T-helper 2 cell treated with Interferon-gamma antibody and Interleukin-4, amounts not matched to agents 5 μg/mL and 100 μg/mL, for 36 hours (primary cell): ENCODE results near the gene RNF167.
"Not testable (repeated sequence)": the region's sequence is repeated elsewhere in the genome, so short reads cannot be mapped to it uniquely, and the experiment has no call there.

ENCODE experiments used
- DNase-seq: peaks from one replicate; pipeline ENCODE4 v3.0.0; 2021; ENCODE audit warnings: low spot score
- H3K27ac Mint-ChIP-seq: one replicate; pipeline ENCODE4 v1.8.0; 2021; ENCODE audit warnings: mild to moderate bottlenecking, mixed read lengths
- H3K27me3 Mint-ChIP-seq: one replicate; pipeline ENCODE4 v1.8.0; 2021; ENCODE audit warnings: low read depth, mixed read lengths
- H3K36me3 Mint-ChIP-seq: one replicate; pipeline ENCODE4 v1.8.0; 2021; ENCODE audit warnings: low read depth, mixed read lengths
- H3K4me1 Mint-ChIP-seq: one replicate; pipeline ENCODE4 v1.8.0; 2021; ENCODE audit warnings: low read depth, mixed read lengths
- H3K4me3 Mint-ChIP-seq: one replicate; pipeline ENCODE4 v1.8.0; 2022; ENCODE audit warnings: mild to moderate bottlenecking, moderate library complexity, mixed read lengths
- H3K9me3 Mint-ChIP-seq: one replicate; pipeline ENCODE4 v1.8.0; 2021; ENCODE audit warnings: mixed read lengths

Gene RNF167

GRCh38 chr17:4899341-4900230, 40.5 kb upstream of the RNF167 start, which contains the start of gene C17orf107:
Gene C17orf107 (plus strand): TSS chr17:4899536. CDS start chr17:4899763, 227 bp downstream.
- peaks cover 12% of the 10 kb centered on the region for H3K36me3 Mint-ChIP-seq

DNA sequence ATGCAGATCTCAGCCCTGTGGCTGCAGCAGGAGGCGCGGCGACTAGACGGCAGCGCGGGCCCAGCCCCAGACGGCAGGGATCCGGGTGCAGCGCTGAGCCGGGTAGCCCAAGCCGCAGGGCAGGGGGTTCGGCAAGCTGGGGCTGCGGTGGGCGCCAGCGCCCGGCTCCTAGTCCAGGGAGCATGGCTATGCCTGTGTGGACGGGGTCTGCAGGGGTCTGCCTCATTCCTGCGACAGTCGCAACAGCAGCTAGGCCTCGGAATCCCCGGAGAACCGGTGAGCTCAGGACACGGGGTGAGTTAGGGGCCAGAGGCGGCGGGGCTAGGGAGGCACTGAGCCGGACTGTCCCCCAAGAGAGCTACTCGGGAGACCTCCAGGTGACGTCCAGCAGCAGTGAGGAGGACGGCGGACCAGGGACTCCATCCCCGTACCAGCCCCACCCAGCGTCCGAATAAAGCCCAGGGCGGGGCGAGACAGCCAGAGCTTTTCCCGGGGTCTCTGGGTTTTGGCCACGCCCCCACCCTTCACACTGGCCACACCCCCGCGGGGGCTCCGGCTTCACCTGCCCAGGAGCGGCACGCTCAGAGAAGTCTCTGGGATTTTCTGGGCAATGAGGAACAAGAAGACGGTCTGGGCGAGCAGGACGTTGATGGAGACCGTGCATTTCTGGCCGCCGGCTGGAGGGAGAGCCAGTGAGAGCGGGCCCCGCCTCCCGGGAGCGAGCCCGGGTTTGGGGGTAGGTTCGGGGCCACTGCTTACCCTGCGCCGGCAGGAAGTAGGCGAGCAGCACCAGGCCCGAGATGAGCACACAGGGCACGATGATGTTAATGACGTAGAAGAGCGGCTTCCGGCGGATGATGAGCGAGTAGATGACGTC, 39.6 kb upstream of the RNF167 start:
- H3K27me3 Mint-ChIP-seq: peaks cover 3% of the 10 kb centered on the region
- peak; percentile 40 for DNase-seq
- H3K4me3 Mint-ChIP-seq: peak overlapping the region; percentile 87
- H3K9me3 Mint-ChIP-seq: no peaks in the 10 kb centered on the region
- H3K36me3 Mint-ChIP-seq: peaks cover 4% of the 10 kb centered on the region
- peak overlapping the region; percentile 65 for H3K27ac Mint-ChIP-seq
- peaks cover 24% of the 10 kb centered on the region for H3K4me1 Mint-ChIP-seq

More at GRCh38 chr17:4899341-4900230, 40.5 kb upstream of the RNF167 start, which contains the start of gene C17orf107:
- DNase-seq: peak; percentile 93
- Mint-ChIP-seq H3K4me3 (peak within 1 kb of the TSS; percentile 87), H3K27ac (peak within 1 kb of the TSS; percentile 78), H3K4me1 (peaks cover 24% of the 10 kb centered on the region), H3K9me3 (no peaks in the 10 kb centered on the region), H3K27me3 (peaks cover 3% of the 10 kb centered on the region)

GRCh38 chr17:4901108-4901647, 38.9 kb upstream of the RNF167 start:
- no peaks in the 10 kb centered on the region for H3K9me3 Mint-ChIP-seq
- H3K27me3 Mint-ChIP-seq: peaks cover 3% of the 10 kb centered on the region
- peak overlapping the region; percentile 65 for H3K27ac Mint-ChIP-seq
- DNase-seq: no peak
- peaks cover 24% of the 10 kb centered on the region for H3K4me1 Mint-ChIP-seq
- H3K36me3 Mint-ChIP-seq: peaks cover 2% of the 10 kb centered on the region
- peak overlapping the region; percentile 66 for H3K4me3 Mint-ChIP-seq

GRCh38 chr17:4901648-4902344, 38.3 kb upstream of the RNF167 start:
- no peak overlapping the region for H3K4me3 Mint-ChIP-seq
- peaks cover 3% of the 10 kb centered on the region for H3K27me3 Mint-ChIP-seq
- DNase-seq: no peak
- peaks cover 2% of the 10 kb centered on the region for H3K36me3 Mint-ChIP-seq
- peaks cover 24% of the 10 kb centered on the region for H3K4me1 Mint-ChIP-seq
- no peaks in the 10 kb centered on the region for H3K9me3 Mint-ChIP-seq
- H3K27ac Mint-ChIP-seq: no peak overlapping the region

GRCh38 chr17:4902540-4902939, 37.5 kb upstream of the RNF167 start:
- H3K4me1 Mint-ChIP-seq: peaks cover 24% of the 10 kb centered on the region
- peaks cover 3% of the 10 kb centered on the region for H3K27me3 Mint-ChIP-seq
- no peaks in the 10 kb centered on the region for H3K36me3 Mint-ChIP-seq
- H3K9me3 Mint-ChIP-seq: no peaks in the 10 kb centered on the region
- no peak for DNase-seq
- H3K27ac Mint-ChIP-seq: no peak overlapping the region
- H3K4me3 Mint-ChIP-seq: no peak overlapping the region

DNA sequence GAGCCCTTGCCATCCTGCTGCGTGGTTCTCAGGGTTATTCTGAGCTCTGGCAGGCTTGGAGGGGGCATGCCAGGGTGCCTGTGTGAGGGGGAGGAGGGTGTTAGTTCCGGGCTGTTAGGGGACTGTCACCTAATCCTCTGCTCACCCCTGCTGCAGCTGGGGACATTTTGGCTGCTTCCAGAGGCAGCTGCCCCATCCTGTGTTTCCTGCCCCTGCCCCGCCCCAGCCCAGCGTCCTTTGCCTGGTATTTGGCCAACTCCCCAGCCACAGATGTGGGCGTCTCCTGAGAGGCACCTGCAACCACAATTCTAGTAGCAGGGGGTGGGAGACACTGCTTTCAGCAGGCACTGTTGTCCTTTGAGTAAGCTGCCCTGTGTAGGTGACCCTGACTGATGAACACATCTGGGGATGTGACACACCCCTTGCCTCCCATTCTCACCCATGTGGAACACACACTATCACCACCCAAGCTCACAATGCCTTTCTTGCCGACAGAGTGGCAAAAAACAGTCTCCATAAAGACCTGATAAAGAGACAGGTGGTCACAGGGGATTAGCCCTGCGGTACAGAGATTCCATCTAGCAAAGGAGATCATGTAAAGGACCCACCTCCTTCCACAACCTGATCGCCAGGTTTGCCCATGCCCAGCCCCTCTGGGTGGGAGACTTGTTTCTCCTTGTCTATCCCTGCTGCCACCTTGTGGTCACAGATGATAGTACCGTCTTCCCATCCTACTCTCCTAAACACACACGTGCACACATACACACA, 36.8 kb upstream of the RNF167 start, which contains the start of gene CHRNE:
Gene CHRNE (minus strand): TSS at position 48 of the 768 bp plus-strand sequence. CDS start 35 bp downstream, at position 13.
- Mint-ChIP-seq H3K27ac (peak within 1 kb of the TSS; percentile 29), H3K4me3 (peak within 1 kb of the TSS; percentile 48), H3K4me1 (peaks cover 24% of the 10 kb centered on the region), H3K27me3 (peaks cover 3% of the 10 kb centered on the region), H3K36me3 (no peaks in the 10 kb centered on the region), H3K9me3 (no peaks in the 10 kb centered on the region)
- DNase-seq: peak; percentile 63

DNA sequence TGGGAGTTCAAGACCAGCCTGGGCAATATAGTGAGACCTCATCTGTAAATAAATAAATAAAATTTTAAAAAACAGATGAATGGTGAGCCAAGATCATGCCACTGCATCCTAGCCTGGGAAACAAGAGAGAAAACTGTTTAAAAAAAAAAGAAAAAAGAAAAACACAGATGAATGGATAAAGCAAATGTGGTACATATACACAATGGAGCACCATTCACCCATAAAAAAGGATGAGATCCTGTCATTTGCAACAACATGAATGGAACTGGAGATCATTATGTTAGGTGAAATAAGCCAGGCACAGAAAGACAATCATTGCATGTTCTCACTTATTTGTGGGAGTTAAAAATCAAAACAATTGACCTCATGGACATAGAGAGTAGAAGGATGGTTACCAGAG, 33.4 kb upstream of the RNF167 start:
- not testable (repeated sequence) for H3K9me3 Mint-ChIP-seq, H3K27me3 Mint-ChIP-seq, H3K27ac Mint-ChIP-seq, DNase-seq, H3K36me3 Mint-ChIP-seq, H3K4me3 Mint-ChIP-seq
- H3K4me1 Mint-ChIP-seq: peaks cover 15% of the 10 kb centered on the region

DNA sequence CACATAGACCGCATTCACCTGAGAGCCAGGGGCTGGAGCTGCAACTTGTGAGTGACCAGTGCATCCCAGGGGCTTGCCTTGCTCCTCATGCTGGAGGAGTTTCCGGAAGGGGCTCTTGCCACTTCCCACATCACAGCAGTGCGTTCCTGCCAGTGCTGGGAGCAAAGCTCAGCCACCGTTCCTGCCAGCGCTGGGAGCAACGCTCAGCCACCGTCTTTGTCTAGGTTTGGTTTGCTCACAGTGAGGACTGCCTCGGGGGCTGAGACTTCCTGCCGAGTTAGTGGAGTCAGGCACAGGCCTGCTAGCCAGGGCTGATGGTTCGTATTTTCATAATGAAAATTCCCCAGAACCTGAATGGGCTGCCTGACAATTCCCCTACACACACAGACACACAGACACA, 31.8 kb upstream of the RNF167 start:
- no peaks in the 10 kb centered on the region for H3K27me3 Mint-ChIP-seq
- no peaks in the 10 kb centered on the region for H3K36me3 Mint-ChIP-seq
- no peaks in the 10 kb centered on the region for H3K9me3 Mint-ChIP-seq
- no peak overlapping the region for H3K27ac Mint-ChIP-seq
- peaks cover 4% of the 10 kb centered on the region for H3K4me1 Mint-ChIP-seq
- no peak overlapping the region for H3K4me3 Mint-ChIP-seq
- DNase-seq: no peak

DNA sequence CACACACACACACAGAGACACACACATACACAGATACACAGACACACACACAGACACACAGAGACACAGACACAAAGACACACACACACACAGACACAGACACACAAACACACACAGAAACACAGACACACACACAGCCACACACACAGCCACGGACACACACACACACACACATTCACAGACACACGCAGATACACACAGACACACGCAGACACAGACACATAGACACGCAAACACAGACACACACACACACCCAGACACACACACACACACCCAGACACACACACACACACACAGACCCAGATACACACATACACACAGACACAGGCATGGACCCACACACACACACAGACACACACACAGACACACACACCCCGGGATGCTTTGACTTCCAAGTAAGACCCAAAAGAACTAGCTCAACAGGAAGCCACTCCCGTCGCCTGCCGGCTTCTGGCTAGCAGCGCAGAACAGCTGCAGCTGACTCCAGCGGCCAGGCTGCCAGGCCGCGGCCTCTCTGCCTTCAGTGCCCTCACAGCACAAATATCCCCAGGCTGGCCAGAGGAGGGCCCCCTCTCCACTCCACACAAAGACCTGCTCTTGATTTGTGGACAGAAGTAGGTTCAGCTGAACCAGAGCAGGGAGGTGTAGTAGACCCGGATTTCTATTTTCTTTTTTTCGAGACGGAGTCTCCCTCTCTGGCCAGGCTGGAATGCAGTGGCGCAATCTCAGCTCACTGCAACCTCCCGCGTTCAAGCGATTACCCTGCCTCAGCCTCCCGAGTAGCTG, 31.2 kb upstream of the RNF167 start:
- Mint-ChIP-seq H3K4me1 (no peaks in the 10 kb centered on the region), H3K27me3 (no peaks in the 10 kb centered on the region), H3K36me3 (no peaks in the 10 kb centered on the region), H3K27ac (no peak overlapping the region), H3K4me3 (no peak overlapping the region), H3K9me3 (no peaks in the 10 kb centered on the region)
- DNase-seq: peak; percentile 76

GRCh38 chr17:4913994-4914393, 26.1 kb upstream of the RNF167 start:
- Mint-ChIP-seq H3K4me1 (no peaks in the 10 kb centered on the region), H3K27me3 (no peaks in the 10 kb centered on the region), H3K36me3 (no peaks in the 10 kb centered on the region), H3K4me3 (no peak overlapping the region), H3K9me3 (no peaks in the 10 kb centered on the region), H3K27ac (no peak overlapping the region)
- DNase-seq: no peak

DNA sequence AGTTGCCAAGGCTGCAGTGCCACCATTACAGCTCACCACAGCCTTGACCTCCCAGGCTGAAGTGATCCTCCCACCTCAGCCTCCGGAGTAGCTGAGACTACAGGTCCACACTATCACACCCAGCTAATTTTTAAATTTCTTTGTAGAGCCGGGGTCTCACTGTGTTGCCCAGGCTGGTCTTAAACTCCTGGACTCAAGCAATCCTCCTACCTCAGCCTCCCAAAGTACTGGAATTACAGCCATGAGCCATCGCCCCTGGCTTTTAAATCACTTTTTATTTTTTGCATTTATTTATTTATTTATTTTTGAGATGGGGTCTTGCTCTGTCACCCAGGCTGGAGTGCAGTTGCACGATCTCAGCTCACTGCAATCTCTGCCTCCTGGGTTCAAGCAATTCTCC, 25.5 kb upstream of the RNF167 start:
- H3K27me3 Mint-ChIP-seq, H3K4me1 Mint-ChIP-seq, DNase-seq, H3K36me3 Mint-ChIP-seq, H3K27ac Mint-ChIP-seq, H3K9me3 Mint-ChIP-seq, H3K4me3 Mint-ChIP-seq: not testable (repeated sequence)

GRCh38 chr17:4919511-4920047, 20.5 kb upstream of the RNF167 start:
- no peak for DNase-seq
- Mint-ChIP-seq H3K27me3 (no peaks in the 10 kb centered on the region), H3K27ac (no peak overlapping the region), H3K4me3 (no peak overlapping the region), H3K36me3 (no peaks in the 10 kb centered on the region), H3K9me3 (no peaks in the 10 kb centered on the region), H3K4me1 (no peaks in the 10 kb centered on the region)
